Measurements from ENCODE around the gene HES6.

GRCh38 chr2:238227587-238228032 is 12.2 kb downstream of the HES6 start:
- TF ChIP-seq CTCF (IDR thresholded peaks at IDR 0.05), result no peak
- no peak for TF ChIP-seq POLR2A (IDR thresholded peaks at IDR 0.05; ENCODE audit: low read depth)
- TF ChIP-seq POLR2AphosphoS5 (IDR thresholded peaks at IDR 0.05), result no peak
